ENCODE results near the gene ADAMTS4. TPM values are rescaled to one million over a fixed set of nuclear protein-coding genes. Genes with fewer than 3 reads are reported as not detected.

ADAMTS4 gene
- total and polyA plus RNA-seq, 2 experiments from 2014 or later: 7.2 to 9.8 TPM

DNA sequence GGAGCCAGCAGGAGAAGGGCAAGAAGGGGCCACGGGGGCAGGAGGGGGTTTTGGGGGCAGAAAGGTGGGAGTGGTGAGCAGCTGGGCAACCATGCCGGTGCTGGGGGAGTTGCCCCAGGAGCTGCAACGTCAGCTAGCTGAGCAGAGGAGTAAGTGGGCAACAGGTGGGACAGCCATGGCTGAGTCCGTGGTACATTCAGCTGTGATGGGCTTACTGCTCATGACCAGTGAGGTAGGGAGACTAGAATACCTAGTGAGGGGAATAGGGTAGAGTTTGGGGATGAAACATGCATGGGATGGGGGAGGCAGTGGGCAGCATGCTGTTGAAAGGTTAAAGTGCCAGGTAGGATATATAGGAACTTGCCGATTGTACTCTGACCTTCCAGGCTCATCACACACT lies 37.2 kb downstream of the ADAMTS4 start:
- Histone ChIP-seq H3F3A (ENCODE audit: insufficient read depth) (peaks cover 42% of the 10 kb centered on the region), H2AFZ (no peak overlapping the region), H3K79me2 (ENCODE audit: insufficient read depth) (peaks cover 15% of the 10 kb centered on the region), H3K36me3 (ENCODE audit: low read depth) (no peaks in the 10 kb centered on the region; the same call in 1 of the 2 replicates), H3K4me2 (ENCODE audit: unreplicated experiment) (no peak overlapping the region), H3K9me3 (ENCODE audit: low read depth) (no peaks in the 10 kb centered on the region), H3K9ac (no peak overlapping the region), H3K27me3 (replicated peaks; ENCODE audit: insufficient read depth) (no peaks in the 10 kb centered on the region), H3K4me3 (no peak overlapping the region), H3K4me1 (ENCODE audit: insufficient read depth) (peaks cover 9% of the 10 kb centered on the region), H4K20me1 (ENCODE audit: insufficient read depth) (no peaks in the 10 kb centered on the region), H3K27ac (no peak overlapping the region), H3K9me2 (ENCODE audit: insufficient read depth) (no peaks in the 10 kb centered on the region)
- in situ Hi-C loops (cut with MboI): no loop called here
- WGBS, 2 experiments (ENCODE audit: low coverage in 1 of 2, low lambda C conversion rate in 2 of 2, missing lambda C conversion rate in 2 of 2): 72 to 85% methylated on average over 2 to 5 of the region's 5 CpGs
- DNase-seq: no peak
- no peak for TF ChIP-seq EZH2phosphoT487 (IDR thresholded peaks at IDR 0.05; ENCODE audit: insufficient read depth, low read depth)
- no peak for TF ChIP-seq EZH2 (IDR thresholded peaks at IDR 0.05; ENCODE audit: insufficient read depth, poor library complexity, severe bottlenecking)

DNA sequence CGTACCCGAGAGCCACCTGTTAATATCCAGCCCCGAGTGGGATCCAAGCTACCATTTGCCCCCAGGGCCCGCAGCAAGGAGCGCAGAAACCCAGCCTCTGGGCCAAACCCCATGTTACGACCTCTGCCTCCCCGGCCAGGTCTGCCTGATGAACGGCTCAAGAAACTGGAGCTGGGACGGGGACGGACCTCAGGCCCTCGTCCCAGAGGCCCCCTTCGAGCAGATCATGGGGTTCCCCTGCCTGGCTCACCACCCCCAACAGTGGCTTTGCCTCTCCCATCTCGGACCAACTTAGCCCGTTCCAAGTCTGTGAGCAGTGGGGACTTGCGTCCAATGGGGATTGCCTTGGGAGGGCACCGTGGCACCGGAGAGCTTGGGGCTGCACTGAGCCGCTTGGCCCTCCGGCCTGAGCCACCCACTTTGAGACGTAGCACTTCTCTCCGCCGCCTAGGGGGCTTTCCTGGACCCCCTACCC lies 38.1 kb downstream of the ADAMTS4 start:
- H3K9me3 ChIP-seq (ENCODE audit: low read depth): no peaks in the 10 kb centered on the region
- H3K27ac ChIP-seq: no peak overlapping the region
- TF ChIP-seq EZH2 (IDR thresholded peaks at IDR 0.05; ENCODE audit: insufficient read depth, poor library complexity, severe bottlenecking) (no peak), EZH2phosphoT487 (IDR thresholded peaks at IDR 0.05; ENCODE audit: insufficient read depth, low read depth) (no peak)
- H2AFZ ChIP-seq: no peak overlapping the region
- no peaks in the 10 kb centered on the region for H3K27me3 ChIP-seq (replicated peaks; ENCODE audit: insufficient read depth)
- no peak for DNase-seq
- in situ Hi-C loops (cut with MboI): no loop called here
- H3K9ac ChIP-seq: 0 out of 2 replicates have a peak overlapping the region, but pooled peaks have one; percentile 10
- no peaks in the 10 kb centered on the region; the same call in 1 of the 2 replicates for H3K36me3 ChIP-seq (ENCODE audit: low read depth)
- no peak overlapping the region for H3K4me3 ChIP-seq
- H3K4me1 ChIP-seq (ENCODE audit: insufficient read depth): peaks cover 9% of the 10 kb centered on the region
- WGBS, 2 experiments (ENCODE audit: low coverage in 1 of 2, low lambda C conversion rate in 2 of 2, missing lambda C conversion rate in 2 of 2): 81 to 88% methylated on average over 22 of the region's 22 CpGs
- H4K20me1 ChIP-seq (ENCODE audit: insufficient read depth): no peaks in the 10 kb centered on the region
- H3K9me2 ChIP-seq (ENCODE audit: insufficient read depth): no peaks in the 10 kb centered on the region
- H3F3A ChIP-seq (ENCODE audit: insufficient read depth): peaks cover 42% of the 10 kb centered on the region
- peaks cover 17% of the 10 kb centered on the region for H3K79me2 ChIP-seq (ENCODE audit: insufficient read depth)
- no peak overlapping the region for H3K4me2 ChIP-seq (ENCODE audit: unreplicated experiment)

DNA sequence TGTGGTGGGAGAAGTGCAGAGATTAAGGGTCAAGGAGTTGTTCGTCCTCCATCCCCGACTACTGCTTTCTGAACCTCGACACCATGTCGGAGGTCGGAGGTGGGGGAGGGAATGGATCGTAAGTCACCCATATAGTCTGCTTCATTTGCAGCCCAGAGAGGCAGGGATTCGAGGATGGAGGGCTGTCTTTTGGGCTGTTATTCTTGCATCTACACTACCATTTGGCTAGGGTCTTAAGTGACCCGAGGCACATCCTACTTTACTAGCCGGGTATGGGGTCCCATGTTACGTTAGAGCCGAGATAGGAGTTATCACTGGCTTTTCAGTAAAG lies 39.0 kb downstream of the ADAMTS4 start:
- WGBS, 2 experiments (ENCODE audit: low coverage in 1 of 2, low lambda C conversion rate in 2 of 2, missing lambda C conversion rate in 2 of 2): 1 to 2% methylated on average over 11 of the region's 11 CpGs
- in situ Hi-C loops (cut with MboI): no loop called here
- TF ChIP-seq EZH2 (IDR thresholded peaks at IDR 0.05; ENCODE audit: insufficient read depth, poor library complexity, severe bottlenecking) (no peak), EZH2phosphoT487 (IDR thresholded peaks at IDR 0.05; ENCODE audit: insufficient read depth, low read depth) (no peak)
- H3F3A ChIP-seq (ENCODE audit: insufficient read depth): peaks cover 34% of the 10 kb centered on the region
- no peaks in the 10 kb centered on the region for H3K9me2 ChIP-seq (ENCODE audit: insufficient read depth)
- H3K9ac ChIP-seq: peak overlapping the region; percentile 93
- no peaks in the 10 kb centered on the region; the same call in 1 of the 2 replicates for H3K36me3 ChIP-seq (ENCODE audit: low read depth)
- no peaks in the 10 kb centered on the region for H4K20me1 ChIP-seq (ENCODE audit: insufficient read depth)
- peak overlapping the region; percentile 88 for H2AFZ ChIP-seq
- no peaks in the 10 kb centered on the region for H3K27me3 ChIP-seq (replicated peaks; ENCODE audit: insufficient read depth)
- peaks cover 3% of the 10 kb centered on the region; the same call in 1 of the 2 replicates for H3K4me1 ChIP-seq (ENCODE audit: insufficient read depth)
- DNase-seq: no peak
- H3K27ac ChIP-seq: peak overlapping the region; percentile 73; the same call in 1 of the 2 replicates
- peaks cover 25% of the 10 kb centered on the region for H3K79me2 ChIP-seq (ENCODE audit: insufficient read depth)
- peak overlapping the region; percentile 82 for H3K4me3 ChIP-seq
- no peaks in the 10 kb centered on the region for H3K9me3 ChIP-seq (ENCODE audit: low read depth)
- peak overlapping the region; percentile 96 for H3K4me2 ChIP-seq (ENCODE audit: unreplicated experiment)

DNA sequence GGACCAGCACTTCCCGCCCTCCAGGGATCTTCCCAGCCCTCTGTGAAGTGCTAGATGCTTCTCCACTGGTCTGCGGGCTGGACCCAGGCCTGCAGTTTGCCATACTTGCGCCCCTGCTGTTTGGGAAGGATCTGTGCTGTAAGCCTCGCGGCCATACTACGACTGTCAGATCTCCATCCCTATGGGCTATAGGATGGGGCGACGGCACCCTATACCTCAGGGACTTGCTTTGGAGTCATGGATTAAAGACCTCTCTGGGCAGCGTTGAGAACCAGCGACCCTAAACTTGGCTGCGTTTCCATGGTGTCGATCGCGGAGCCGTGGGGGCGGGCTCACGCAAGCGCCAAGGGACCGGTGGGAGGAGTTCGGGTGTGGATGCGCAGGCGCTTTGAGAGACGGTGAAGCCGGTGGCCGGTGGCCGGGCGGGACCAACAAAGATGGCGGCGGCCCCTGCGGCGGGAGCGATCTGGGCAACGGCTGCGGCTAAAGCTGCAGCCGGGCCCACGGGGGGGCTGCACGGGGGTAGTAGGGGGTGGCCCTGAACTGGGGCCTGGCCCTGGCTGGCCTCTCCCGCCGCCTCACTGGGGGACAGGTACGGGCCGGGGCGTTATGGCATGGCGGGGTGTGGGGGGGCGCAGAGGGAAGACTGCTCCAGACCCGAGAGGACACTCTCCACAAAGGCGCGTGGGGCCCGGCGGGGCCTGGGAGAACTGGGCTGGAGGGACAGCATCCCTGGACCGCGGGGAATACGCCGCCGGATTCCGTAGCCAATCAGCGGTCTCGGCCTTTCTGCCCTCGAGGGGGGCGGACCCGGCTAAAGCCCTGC lies 39.6 kb downstream of the ADAMTS4 start, which contains the start of gene USP21:
Gene USP21, plus strand, starts transcription at position 414 of the 826 bp plus-strand sequence. CDS start 1,141 bp downstream, outside the sequence.
- H3K9me2 ChIP-seq (ENCODE audit: insufficient read depth): no peaks in the 10 kb centered on the region
- peak within 1 kb of the TSS; percentile 73 for H3K27ac ChIP-seq
- H3K36me3 ChIP-seq (ENCODE audit: low read depth): no peaks in the 10 kb centered on the region; the same call in 1 of the 2 replicates
- H2AFZ ChIP-seq: peak within 1 kb of the TSS; percentile 88
- H3K4me3 ChIP-seq: peak within 1 kb of the TSS; percentile 82
- peaks cover 28% of the 10 kb centered on the region for H3F3A ChIP-seq (ENCODE audit: insufficient read depth)
- in situ Hi-C loops (cut with MboI): no loop called here
- no peaks in the 10 kb centered on the region for H3K9me3 ChIP-seq (ENCODE audit: low read depth)
- TF ChIP-seq EZH2 (IDR thresholded peaks at IDR 0.05; ENCODE audit: insufficient read depth, poor library complexity, severe bottlenecking) (no peak), EZH2phosphoT487 (IDR thresholded peaks at IDR 0.05; ENCODE audit: insufficient read depth, low read depth) (no peak)
- peak within 1 kb of the TSS; percentile 96 for H3K4me2 ChIP-seq (ENCODE audit: unreplicated experiment)
- H4K20me1 ChIP-seq (ENCODE audit: insufficient read depth): no peaks in the 10 kb centered on the region
- DNase-seq: peak; percentile 98
- H3K79me2 ChIP-seq (ENCODE audit: insufficient read depth): peaks cover 31% of the 10 kb centered on the region
- H3K9ac ChIP-seq: peak within 1 kb of the TSS; percentile 93
- WGBS, 2 experiments (ENCODE audit: low coverage in 1 of 2, low lambda C conversion rate in 2 of 2, missing lambda C conversion rate in 2 of 2): 1% methylated on average over 49 to 57 of the region's 60 CpGs
- peaks cover 3% of the 10 kb centered on the region; the same call in 1 of the 2 replicates for H3K4me1 ChIP-seq (ENCODE audit: insufficient read depth)
- H3K27me3 ChIP-seq (replicated peaks; ENCODE audit: insufficient read depth): no peaks in the 10 kb centered on the region

Measured in GM23248 (cell line).